H1 (cell line): ENCODE data around the gene MINDY3. TPM values are rescaled to one million over a fixed set of nuclear protein-coding genes. Genes with fewer than 3 reads are reported as not detected.

ENCODE experiments used
- polyA plus RNA-seq, 7 experiments: library from polyadenylated mRNA; depleted of rRNA in 3 of 7; stranded (reverse) in 5 of 7; unstranded in 2 of 7; fragments of >200 nt in 5 of 7; fragments of 200-250 nt in 2 of 7; gene quantifications; 1 replicate in 5 of 7; 2 replicates in 1 of 7; 4 replicates in 1 of 7; pipeline versions ENCODE4 v1.2.1 to v1.2.3, GENCODE V29; 2011 to 2013; ENCODE audit warnings: missing spikeins in 2 of 7, mixed read lengths in 2 of 7
- total RNA-seq: library from RNA; stranded (reverse); fragmentation: NEBNext Ultra II Directional; extraction: Animal tissue kit (Norgen Biotek cat#: 25700); gene quantifications from 2 replicates; pipeline ENCODE4 v1.2.1, GENCODE V29; 2021
- TF ChIP-seq, protein P1 (sequence below): fragments of 300-600 bp; sonication (generic); IDR thresholded peaks from 2 replicates; pipeline ENCODE4 v1.7.1; 2012; ENCODE audit warnings: low read length, moderate library complexity, mild to moderate bottlenecking, inconsistent platforms; ENCODE audit not compliant: insufficient replicate concordance

The MINDY3 gene
- total and polyA plus RNA-seq, 2 of the 8 experiments (the other 6 are each of a cell fraction or from before 2014, with no cell fraction given) = 4.6 to 13.6 TPM

DNA sequence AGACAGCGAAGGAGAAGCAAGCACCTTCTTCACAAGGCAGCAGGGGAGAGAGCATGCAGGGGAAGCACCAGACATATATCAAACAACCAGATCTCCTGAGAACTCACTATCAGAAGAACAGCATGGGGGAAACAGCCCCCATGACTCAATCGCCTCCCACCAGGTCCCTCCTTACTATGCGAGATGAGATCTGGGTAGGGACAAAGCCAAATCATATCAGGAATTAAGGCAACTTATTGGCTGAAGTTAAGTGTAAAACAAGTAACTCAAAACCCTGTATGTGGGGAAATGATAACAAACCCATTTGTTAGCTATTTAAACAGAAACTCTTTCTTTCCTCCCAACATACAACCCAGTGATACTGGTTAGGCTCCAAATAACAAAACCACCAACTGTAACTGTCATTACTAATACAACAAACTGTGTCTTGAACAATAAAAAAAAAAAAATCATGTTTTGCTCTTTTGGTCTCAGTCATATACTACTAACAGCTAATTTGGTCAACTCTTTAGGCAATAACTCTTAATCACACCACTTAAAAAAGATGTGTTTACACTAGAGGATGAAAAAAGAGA is 57.8 kb downstream of the MINDY3 start (continued):
- TF ChIP-seq, protein P1, sequence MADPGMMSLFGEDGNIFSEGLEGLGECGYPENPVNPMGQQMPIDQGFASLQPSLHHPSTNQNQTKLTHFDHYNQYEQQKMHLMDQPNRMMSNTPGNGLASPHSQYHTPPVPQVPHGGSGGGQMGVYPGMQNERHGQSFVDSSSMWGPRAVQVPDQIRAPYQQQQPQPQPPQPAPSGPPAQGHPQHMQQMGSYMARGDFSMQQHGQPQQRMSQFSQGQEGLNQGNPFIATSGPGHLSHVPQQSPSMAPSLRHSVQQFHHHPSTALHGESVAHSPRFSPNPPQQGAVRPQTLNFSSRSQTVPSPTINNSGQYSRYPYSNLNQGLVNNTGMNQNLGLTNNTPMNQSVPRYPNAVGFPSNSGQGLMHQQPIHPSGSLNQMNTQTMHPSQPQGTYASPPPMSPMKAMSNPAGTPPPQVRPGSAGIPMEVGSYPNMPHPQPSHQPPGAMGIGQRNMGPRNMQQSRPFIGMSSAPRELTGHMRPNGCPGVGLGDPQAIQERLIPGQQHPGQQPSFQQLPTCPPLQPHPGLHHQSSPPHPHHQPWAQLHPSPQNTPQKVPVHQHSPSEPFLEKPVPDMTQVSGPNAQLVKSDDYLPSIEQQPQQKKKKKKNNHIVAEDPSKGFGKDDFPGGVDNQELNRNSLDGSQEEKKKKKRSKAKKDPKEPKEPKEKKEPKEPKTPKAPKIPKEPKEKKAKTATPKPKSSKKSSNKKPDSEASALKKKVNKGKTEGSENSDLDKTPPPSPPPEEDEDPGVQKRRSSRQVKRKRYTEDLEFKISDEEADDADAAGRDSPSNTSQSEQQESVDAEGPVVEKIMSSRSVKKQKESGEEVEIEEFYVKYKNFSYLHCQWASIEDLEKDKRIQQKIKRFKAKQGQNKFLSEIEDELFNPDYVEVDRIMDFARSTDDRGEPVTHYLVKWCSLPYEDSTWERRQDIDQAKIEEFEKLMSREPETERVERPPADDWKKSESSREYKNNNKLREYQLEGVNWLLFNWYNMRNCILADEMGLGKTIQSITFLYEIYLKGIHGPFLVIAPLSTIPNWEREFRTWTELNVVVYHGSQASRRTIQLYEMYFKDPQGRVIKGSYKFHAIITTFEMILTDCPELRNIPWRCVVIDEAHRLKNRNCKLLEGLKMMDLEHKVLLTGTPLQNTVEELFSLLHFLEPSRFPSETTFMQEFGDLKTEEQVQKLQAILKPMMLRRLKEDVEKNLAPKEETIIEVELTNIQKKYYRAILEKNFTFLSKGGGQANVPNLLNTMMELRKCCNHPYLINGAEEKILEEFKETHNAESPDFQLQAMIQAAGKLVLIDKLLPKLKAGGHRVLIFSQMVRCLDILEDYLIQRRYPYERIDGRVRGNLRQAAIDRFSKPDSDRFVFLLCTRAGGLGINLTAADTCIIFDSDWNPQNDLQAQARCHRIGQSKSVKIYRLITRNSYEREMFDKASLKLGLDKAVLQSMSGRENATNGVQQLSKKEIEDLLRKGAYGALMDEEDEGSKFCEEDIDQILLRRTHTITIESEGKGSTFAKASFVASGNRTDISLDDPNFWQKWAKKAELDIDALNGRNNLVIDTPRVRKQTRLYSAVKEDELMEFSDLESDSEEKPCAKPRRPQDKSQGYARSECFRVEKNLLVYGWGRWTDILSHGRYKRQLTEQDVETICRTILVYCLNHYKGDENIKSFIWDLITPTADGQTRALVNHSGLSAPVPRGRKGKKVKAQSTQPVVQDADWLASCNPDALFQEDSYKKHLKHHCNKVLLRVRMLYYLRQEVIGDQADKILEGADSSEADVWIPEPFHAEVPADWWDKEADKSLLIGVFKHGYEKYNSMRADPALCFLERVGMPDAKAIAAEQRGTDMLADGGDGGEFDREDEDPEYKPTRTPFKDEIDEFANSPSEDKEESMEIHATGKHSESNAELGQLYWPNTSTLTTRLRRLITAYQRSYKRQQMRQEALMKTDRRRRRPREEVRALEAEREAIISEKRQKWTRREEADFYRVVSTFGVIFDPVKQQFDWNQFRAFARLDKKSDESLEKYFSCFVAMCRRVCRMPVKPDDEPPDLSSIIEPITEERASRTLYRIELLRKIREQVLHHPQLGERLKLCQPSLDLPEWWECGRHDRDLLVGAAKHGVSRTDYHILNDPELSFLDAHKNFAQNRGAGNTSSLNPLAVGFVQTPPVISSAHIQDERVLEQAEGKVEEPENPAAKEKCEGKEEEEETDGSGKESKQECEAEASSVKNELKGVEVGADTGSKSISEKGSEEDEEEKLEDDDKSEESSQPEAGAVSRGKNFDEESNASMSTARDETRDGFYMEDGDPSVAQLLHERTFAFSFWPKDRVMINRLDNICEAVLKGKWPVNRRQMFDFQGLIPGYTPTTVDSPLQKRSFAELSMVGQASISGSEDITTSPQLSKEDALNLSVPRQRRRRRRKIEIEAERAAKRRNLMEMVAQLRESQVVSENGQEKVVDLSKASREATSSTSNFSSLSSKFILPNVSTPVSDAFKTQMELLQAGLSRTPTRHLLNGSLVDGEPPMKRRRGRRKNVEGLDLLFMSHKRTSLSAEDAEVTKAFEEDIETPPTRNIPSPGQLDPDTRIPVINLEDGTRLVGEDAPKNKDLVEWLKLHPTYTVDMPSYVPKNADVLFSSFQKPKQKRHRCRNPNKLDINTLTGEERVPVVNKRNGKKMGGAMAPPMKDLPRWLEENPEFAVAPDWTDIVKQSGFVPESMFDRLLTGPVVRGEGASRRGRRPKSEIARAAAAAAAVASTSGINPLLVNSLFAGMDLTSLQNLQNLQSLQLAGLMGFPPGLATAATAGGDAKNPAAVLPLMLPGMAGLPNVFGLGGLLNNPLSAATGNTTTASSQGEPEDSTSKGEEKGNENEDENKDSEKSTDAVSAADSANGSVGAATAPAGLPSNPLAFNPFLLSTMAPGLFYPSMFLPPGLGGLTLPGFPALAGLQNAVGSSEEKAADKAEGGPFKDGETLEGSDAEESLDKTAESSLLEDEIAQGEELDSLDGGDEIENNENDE = no peak
